Fibroblast of skin of right quadriceps (primary cell): ENCODE data around the gene FOXF1.

Source experiments
- DNase-seq: peaks from one replicate; pipeline ENCODE4 v3.0.0-alpha.2; 2013

The FOXF1 gene

DNA sequence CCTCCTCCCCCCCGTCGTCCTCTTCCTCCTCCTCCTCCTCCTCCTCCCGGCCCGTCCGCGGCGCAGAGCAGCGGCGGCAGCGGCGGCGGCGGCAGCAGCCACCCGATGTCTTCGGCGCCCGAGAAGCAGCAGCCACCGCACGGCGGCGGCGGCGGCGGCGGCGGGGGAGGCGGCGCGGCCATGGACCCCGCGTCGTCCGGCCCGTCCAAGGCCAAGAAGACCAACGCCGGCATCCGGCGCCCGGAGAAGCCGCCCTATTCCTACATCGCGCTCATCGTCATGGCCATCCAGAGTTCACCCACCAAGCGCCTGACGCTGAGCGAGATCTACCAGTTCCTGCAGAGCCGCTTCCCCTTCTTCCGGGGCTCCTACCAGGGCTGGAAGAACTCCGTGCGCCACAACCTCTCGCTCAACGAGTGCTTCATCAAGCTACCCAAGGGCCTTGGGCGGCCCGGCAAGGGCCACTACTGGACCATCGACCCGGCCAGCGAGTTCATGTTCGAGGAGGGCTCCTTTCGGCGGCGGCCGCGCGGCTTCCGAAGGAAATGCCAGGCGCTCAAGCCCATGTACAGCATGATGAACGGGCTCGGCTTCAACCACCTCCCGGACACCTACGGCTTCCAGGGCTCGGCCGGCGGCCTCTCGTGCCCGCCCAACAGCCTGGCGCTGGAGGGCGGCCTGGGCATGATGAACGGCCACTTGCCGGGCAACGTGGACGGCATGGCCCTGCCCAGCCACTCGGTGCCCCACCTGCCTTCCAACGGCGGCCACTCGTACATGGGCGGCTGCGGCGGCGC is at the start of gene FOXF1:
TSS of gene FOXF1 (plus strand) at position 63 of the 797 bp plus-strand sequence. CDS start at position 106, 43 bp downstream.
- DNase-seq = peak; percentile 66

DNA sequence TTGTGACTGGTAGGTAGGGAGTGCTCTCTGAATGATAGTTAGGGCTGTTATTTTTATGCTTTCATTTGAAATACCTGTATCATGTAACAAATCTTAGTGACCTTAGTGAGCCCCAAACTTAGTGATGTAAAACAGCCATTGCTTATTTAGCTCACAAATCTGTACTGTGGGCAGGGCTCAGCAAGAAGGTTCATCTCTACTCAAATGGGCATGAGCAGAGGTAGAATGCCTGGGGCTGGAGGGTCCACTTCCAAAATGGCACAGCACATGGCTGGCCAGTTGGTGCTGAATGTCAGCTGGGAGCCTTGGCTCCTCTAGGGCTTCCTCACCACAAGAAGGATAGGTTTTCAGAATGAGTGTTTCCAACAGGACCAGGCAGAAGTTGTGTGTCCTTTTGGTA is 49.3 kb upstream of the FOXF1 start:
- DNase-seq = no peak

DNA sequence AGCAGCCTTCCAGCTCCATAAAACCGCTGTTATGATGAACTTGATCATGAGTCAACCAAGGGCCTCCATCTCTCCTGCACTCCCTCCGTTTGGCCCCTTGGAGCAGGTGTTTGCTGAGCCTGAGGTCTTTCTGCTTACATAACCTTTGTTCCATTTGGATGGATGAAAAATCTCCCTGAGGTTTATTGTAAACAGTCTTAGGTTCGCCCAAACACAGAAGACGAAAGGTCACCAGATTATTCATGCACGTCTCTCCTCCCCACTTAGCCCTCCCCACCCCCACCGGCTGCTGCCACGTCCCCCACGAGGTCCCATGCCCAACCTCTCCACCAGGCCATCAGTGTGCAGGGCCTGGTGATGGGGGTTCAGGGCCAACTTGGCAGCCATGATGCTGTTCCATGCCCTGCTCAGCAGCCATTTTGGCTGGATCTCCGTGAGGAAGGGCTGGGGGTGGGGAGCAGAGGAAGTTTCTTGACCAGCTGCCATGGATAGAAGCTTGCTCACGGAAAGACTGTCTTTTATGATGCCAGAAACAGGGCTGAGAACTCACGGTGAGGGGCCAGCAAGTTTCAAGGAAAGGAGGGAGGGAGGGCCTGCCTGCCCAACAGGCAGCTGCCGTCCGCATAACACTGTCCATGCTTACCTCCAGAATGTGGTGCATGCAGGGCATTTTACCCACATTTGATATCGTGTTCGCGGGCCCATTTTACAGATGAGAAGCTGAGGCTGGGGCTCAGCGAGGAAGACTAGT is 47.8 kb upstream of the FOXF1 start:
- no peak for DNase-seq

DNA sequence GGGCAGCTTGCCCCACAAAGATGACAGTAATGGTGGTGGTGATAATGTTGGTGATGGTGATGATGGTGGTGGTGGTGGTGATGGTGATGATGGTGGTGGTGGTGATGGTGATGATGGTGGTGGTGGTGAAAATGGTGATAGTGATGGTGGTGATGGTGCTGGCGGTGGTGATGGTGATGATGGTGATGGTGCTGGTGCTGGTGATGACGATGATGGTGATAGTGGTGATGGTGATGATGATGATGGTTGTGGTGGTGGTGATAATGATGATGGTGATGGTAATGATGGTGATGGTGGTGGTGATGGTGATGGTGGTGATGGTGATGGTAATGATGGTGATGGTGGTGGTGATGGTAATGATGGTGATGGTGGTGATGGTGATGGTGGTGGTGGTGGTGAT is 46.3 kb upstream of the FOXF1 start:
- DNase-seq = no peak

DNA sequence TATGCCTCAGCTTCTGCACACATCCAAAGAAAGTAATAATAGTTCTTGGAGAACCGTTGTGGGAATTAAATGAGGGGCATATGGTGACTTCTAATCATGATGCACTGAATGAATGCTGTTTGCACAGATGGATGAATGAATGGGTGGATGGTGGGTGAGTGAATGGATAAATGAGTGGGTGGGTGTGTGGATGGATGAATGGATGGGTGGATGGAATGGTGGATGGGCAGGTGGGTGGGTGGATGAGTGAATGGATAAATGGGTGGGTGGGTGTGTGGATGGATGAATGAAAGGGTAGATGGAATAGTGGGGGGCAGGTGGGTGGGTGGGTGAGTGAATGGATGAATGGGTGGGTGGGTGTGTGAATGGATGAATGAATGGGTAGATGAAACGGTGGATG is 44.9 kb upstream of the FOXF1 start:
- DNase-seq = no peak

DNA sequence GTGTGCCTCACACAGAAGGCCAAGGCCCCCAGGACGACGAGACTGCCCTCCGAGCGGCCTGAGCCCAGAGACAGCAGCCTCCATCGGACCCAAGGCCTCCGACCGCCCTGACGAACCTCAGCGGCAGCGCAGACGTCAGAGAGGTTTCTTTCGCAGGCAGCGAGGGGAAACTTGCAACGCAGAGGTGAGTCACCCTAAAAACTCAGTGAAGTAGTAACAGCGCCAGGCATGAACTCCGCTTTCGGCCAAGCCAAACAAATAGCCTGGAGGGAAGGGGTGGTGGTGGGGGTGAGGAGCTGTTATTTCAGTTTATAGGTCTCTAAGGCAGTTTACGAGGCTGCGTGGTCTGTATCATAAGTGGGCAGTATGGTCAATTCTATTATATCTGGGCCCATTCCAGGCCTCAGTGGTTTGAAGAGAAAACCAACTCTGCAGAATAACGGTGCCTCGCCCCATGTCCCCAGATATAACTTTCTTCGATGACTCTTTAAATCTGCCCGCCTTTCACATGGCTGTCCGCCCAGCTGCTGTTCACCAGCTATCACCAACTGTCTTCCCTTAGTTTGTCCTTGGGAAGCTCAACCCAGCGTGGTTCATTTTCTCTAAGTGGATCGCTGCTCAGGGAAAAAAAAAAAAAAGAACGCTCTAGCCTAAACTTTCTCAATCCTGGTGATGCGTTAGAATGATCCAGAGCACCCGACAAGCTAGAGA is 43.5 kb upstream of the FOXF1 start:
- DNase-seq = no peak

DNA sequence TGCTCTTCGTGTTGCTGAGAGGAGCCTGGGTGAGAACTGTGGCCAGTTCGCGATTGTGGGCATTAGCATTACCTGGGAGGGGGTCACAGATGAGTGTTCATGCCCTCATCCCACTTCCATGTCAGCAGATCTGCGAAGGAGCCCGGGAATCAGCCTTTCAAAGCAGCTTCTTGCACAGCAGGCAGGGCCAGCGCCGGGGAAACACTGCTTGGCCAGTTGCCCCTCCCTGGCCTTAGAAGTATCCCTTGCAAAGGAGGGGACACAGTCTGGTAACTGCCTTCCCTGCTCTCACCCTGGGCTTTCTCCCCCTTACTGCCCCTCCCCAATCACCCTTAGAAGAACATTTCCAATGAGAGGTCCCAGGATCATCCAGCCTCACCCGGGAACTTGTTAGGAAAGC is 42.8 kb upstream of the FOXF1 start:
- no peak for DNase-seq

DNA sequence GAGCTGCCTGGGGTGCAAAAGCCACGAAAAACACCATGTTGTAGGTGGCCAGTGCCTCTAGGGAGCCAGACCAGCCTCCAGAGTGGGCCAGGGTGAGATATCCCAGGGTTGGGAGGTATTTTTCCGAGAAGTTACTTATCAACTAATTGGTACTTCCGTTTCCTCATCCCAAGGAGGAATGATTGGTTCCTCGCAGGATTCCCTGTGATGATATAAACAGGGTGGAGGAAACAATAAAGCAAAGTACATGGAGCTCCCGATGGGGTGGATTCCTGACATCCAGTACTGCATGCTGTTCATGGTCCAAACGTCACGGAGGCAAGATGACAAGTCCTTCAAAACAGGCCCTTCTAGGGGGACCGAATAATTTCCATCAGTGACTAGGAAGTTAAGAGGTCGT is 39.4 kb upstream of the FOXF1 start:
- no peak for DNase-seq

DNA sequence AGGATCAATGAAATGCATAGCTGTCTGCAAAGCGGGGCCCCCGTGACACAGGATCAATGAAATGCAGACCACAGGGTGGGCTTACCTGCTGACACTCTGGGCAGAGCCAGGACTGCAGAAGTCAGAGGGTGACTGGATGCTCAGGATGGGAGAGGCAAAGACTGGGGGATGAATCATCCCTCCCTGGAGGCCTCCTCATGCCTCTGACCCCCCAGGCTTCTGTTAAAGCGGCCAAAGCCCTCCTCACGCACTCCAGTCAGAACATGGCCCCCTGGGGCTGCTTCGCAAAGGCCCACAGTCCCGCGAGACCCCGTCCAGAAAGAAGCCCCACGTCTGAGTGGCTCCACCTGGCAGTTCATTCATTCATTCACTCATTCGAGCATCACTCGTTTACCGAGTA is 38.4 kb upstream of the FOXF1 start:
- peak; percentile 19 for DNase-seq

DNA sequence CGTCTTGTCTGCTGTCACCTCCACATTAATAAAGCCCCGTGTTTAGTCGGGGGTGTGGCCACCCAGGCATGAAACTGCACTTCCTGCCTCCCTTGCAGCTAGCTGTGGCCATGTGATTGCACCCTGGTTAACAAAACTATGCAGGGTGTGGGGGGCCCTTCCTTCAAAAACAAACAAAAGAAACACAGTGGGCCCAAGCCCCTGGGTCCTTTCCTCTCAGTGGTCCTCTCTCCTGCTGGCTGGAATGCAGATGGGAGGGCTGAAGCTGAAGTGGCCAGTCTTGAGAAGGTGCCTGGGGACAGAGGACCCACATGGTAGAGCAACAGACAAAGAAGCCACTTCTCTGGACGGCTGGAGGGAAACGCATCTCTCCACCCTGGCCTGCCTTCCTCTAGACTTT is 38.0 kb upstream of the FOXF1 start:
- DNase-seq = no peak

DNA sequence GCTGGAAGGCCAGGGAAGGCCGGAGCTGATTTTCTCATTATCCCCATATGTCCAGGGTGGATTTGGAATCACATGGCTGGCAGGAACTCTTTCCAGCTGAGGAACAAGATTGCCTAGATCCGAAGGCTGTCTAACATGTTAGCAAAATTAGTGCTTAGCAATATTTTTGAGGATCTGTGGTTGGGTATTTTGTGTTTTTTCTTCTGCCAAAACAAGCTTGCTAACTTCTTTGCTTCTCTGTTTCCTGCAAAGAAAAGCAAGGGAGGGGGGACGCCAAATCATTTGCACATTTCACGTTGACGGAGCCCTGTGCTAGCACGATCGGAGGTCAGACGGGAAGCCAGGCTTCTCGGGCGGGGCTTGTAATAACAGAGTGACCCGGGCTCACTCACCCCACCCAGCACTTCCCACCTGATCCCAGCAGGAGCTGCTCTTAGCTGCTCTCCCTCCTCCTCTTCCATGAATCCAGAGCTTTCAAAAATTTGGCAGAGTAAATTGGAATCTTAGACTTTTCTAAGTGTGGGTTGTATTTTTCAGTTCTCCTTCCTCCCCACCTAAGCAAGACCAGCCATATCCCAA is 33.3 kb upstream of the FOXF1 start:
- no peak for DNase-seq

DNA sequence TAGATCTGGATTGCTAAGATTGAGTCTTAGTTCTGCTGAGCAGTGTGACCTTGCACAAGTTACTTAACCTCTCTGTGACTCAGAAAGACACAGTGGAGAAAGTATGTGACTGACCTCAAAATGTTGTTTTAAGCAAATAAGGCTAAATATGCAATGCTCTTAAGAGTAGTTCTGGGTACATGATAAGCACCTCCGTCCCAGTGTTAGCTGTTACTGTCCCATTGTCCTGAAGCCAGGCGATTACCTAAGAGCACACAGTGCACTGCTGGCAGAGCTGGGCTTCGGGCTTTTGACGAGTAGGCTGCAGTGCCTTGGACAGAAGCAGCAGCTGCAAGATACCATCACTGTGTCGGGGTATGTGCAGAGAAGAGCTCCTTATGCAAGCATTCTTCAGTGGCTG is 32.7 kb upstream of the FOXF1 start:
- no peak for DNase-seq

DNA sequence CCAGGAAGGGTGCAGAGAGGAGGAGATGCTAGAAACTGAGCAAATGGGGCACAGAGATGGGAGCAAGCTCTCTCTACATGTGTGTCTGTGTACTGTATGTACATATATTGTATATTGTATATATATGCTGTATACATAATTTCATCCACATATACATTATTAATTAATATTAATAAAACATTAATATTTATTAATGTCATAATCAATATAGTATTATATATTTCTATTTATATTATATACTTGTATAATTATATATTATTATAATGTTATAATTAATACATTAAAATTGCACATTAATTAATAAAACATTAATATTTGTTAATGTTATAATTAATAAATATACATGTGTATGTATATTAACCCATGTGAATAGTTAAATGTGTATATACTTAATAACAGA is 31.5 kb upstream of the FOXF1 start:
- no peak for DNase-seq

DNA sequence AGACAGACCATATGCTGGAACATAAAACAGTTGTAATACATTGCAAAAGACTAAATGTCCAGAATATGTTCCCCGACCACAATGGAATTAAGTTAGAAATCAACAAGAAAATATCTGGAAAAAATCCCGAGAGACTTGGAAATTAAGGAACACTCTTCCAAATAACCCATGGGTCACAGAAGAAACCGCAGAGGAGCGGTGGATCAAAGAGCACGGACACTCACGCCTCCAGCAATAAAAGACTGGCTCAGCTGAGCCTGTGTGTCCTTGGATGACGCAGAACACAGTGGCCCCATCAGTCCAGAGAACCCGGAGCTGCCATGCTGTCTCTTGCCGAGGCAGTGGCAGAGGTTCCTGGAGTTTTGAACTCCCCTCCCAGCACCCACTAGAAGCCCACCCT is 30.9 kb upstream of the FOXF1 start:
- DNase-seq = no peak

DNA sequence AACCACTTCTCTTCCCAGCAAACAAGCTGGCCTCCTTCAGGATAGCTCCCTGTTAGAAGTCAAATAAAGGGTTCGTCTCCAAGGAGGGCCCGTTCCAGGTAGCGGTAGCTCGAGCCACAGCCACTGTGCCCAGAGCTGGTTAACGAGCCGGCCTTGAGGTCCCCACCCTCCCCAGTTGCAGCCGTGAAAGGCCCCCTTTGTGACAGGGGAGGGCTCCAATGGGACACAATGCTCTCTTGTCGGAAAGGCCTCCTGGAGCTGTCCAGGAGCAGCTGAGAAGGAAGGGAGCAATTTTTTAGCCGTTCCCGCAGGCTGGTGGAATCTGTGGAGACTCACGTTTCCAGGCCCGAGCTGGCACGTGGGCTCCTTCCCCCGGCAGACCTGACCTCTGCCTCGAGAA is 29.9 kb upstream of the FOXF1 start:
- DNase-seq = no peak

DNA sequence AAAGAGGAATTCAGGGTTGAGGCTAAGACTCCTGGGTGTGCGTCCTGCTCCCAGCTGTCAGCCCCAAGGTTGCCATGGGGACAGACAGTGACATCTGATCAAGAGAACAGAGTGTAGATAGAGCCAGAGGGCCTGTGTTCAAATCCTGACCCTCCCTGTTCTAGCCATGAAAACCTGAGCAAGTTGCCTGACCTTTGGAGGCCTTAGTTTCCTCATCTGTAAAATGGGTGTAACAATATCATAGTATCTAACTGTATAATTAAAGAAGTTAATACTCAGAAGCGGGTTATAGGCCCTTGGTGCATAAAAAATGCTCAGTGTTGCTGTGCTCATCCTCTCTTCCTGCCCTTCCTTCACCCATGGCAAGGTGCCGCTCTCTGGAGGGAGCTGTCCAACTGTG is 28.7 kb upstream of the FOXF1 start:
- no peak for DNase-seq

DNA sequence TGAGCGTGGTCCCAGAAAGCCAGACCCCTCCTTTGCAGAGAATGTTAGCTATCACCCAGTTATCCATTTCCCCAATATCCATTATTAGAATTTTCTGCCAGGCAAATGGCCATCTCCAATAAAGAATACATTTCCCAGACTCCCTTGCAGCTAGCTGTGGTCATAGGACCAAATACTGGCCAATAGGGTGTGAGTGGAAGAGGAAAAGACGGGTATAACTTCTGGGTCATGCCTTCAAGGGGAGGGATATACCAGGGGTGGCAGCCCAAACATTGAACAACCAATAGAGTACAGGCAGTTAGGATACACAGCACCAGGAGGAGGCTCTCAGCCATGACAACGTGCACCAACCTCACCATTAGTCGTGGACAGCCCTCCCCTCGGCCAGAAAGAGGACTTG is 26.1 kb upstream of the FOXF1 start:
- DNase-seq = no peak

DNA sequence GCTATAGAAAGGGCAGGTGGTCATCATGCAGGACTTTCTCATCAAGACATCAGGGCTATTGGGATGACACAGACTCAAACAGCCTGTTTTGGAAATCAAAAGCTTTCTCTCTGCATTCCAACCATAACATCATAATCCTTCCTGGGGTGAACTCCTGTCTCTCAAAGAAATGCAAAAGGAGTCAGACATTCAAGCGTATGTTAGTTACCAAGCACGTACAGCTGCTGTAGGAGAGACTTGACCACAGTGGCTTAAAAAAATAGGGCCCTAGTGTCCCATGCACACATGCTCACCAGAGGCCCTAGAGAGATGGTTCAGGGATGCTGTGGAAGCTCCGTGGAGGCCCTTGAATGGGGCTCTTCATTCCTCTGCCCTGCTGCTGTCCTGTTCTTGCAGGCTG is 24.6 kb upstream of the FOXF1 start:
- no peak for DNase-seq

DNA sequence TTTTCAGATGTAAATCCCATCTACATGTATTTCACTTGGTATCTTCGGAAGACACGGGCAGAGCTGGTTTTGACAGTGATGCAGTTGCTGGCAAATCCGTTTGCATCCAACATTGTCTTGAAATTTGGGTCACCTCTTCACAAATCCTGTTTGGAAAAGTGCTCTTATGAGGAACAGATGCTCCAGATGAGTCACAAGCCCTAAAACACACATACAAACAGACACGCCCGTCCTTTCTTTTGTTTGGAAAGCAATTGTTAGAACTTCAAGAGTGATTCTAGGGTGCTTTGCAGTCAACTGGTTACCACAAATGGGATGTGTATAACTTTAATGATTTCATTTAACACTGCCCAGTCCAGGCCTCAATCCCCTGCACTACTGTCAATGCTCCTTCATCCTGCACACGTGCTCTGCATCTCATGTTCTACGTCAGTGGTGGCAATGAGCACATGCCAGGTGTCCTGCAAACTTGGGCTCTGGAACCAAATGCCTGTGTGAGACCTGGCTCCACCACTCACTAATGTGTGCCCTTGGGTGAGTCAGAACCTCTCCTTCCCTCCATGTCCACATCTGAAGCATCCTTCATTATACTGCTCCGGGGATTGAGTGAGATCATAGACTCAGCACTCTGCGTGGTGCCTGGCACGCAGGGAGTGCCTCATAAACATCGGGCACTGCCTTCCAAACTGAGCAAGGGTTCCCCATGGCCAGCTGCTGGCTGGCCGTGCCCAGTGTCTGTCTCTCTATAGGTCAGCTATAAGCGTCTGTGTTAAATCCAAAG is 19.3 kb upstream of the FOXF1 start:
- DNase-seq = no peak

DNA sequence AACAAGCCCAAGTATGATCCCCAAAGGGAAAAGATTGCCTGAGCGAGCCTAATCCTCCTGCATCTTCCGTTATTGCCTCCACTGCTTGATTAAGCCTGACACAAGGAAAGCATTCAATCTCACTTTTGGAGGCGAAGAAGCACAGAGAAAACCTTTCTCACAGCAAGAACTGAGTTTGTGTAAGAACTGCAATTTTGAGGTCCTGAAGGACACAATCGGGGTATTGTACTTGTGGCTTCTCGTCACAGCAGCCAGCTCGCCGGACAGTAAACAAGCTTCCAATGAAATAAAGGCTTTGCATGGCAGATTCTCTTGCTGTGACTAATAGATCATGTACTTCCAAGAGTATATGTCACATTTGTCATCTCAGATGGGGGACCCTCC is 18.7 kb upstream of the FOXF1 start:
- DNase-seq = no peak

DNA sequence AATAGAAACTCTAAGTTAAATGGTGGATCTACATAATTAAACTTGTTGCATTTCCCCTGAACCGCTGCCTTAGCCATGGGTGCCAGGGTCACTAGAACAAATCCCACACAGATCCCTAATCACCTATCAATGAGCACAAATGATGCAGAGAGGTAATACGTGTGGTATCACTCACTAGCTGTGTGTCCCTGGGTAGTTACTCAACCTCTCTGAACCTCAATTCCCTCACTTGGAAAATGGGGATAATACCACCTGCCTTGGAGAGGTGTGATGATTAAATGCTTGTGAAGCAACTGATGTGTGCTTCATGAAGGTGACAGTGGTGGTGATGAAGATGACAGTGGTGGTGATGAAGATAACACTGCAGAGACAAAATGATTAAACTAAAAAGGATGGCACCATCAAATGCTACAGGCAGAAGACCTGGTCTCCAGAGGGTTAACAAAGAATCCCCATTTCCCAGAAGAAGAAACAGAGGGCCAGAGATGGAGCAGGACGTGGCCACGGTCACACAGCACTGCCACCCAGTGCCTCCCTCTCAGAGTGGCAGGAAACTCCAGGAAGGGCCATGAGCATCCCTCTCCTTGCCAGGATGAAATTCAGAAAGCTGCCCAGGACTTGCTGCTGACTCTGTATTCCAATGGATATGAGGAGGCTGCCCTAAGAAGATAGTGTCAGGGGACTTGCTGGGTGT is 17.9 kb upstream of the FOXF1 start:
- no peak for DNase-seq

DNA sequence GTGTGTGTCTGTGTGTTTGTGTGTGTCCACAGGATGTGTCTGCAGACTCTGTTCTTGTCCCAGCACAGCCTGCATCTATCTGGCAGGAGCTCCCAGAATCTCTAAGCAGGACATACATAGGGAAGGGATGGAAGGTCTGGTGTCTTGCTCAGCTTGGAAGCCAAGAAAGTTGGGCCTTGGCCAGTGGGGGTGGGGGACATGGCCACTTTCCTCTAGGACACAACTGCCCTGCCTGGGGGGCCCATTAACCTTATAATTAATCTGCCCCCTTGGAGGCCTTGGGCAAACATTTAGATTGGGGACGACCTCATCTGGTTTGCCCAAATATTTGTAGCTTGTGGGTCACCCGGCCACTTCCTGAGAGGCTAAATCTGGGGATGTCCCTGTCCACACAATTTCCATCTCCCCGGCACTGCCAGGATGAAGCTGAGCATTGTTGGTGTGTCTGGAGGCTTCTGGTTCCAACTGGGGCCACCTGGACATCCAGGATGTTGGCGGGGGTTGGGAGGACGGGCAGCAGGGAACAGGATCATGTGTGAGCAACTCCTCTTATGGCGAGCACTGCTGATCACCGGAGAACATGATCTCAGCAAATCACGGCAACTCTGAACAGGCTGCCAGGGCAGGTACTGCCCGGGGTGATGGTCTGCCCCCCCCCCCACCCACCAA is 17.2 kb upstream of the FOXF1 start:
- no peak for DNase-seq
